GM12878 (cell line): ENCODE measurements around the gene ANP32B. TPM values are rescaled to one million over a fixed set of nuclear protein-coding genes. Genes with fewer than 3 reads are reported as not detected.
"Not testable (repeated sequence)": the region's sequence is repeated elsewhere in the genome, so short reads cannot be mapped to it uniquely, and the experiment has no call there.

Source experiments
- ATAC-seq: fragments of 200-7000 bp; cut with Tn5 transposase; 3 replicates; pipeline ENCODE4 v1.9.1; 2020; ENCODE audit warnings: mild to moderate bottlenecking, moderate library complexity
- BruUV-seq: library from RNA; stranded (reverse); fragments of 400-500 nt; replicated peaks from 2 replicates; lab custom pipeline; 2021; lab: Mats Ljungman, UMichigan
- CTCF ChIA-PET: fragments of 300-600 bp; sonication (Branson Sonifier 250); formaldehyde crosslinking; extraction: SDS; loops from one replicate; lab custom pipeline; 2021; ENCODE audit warnings: inconsistent platforms; lab: Yijun Ruan, JAX
- POLR2A ChIA-PET: fragments of 350-600 bp; formaldehyde crosslinking; extraction: SDS; loops from one replicate; lab custom pipeline; 2021; ENCODE audit warnings: inconsistent platforms; lab: Charles Lee
- RAD21 ChIA-PET: fragments of 300-600 bp; sonication (Branson Sonifier 250); formaldehyde crosslinking; loops from one replicate; lab custom pipeline; 2023; ENCODE audit warnings: antibody characterized with exemption; ENCODE audit not compliant: unreplicated experiment; lab: Charles Lee
- SMC1A ChIA-PET: fragments of 300-600 bp; sonication (Branson Sonifier 250); formaldehyde crosslinking; loops from one replicate; lab custom pipeline; 2023; ENCODE audit not compliant: unreplicated experiment, uncharacterized antibody; lab: Charles Lee
- DNase-seq: peaks from one replicate; pipeline ENCODE4 v3.0.0-alpha.2; 2011; ENCODE audit warnings: low read depth, low spot score
- FAIRE-seq: peaks from 3 replicates; lab custom pipeline; 2011; peaks lifted over from hg19 to GRCh38; lab: Jason Lieb, UNC
- H2AFZ ChIP-seq: 2 replicates; pipeline ENCODE4 v1.6.0; 2011; ENCODE audit warnings: low read depth, low read length, control low read depth; ENCODE audit not compliant: control insufficient read depth
- H3K27ac ChIP-seq: 2 replicates; pipeline ENCODE4 v1.5.1; 2011; ENCODE audit warnings: control low read depth; ENCODE audit not compliant: control insufficient read depth, insufficient read depth
- H3K27me3 ChIP-seq, 2 experiments: replicated peaks in 1 of 2; 2 replicates each; pipeline versions ENCODE4 v1.6.0 to v1.6.1; 2011; ENCODE audit warnings: low read length in 1 of 2; ENCODE audit not compliant: control insufficient read depth in 2 of 2, insufficient read depth in 2 of 2
- H3K36me3 ChIP-seq, 2 experiments: 2 replicates each; pipeline ENCODE4 v1.5.1; 2011; ENCODE audit warnings: low read length in 1 of 2; ENCODE audit not compliant: control insufficient read depth in 2 of 2, insufficient read depth in 2 of 2
- H3K4me1 ChIP-seq: 2 replicates; pipeline ENCODE4 v1.6.1; 2011; ENCODE audit warnings: mild to moderate bottlenecking, low read length, moderate library complexity, mixed read lengths; ENCODE audit not compliant: control insufficient read depth, insufficient read depth
- H3K4me2 ChIP-seq: 2 replicates; pipeline ENCODE4 v1.6.0; 2011; ENCODE audit warnings: control low read depth; ENCODE audit not compliant: control insufficient read depth, insufficient read depth
- H3K4me3 ChIP-seq: fragments of 200-600 bp; sonication (generic); 2 replicates; pipeline ENCODE4 v1.5.1; 2016
- H3K79me2 ChIP-seq: 2 replicates; pipeline ENCODE4 v1.6.0; 2011; ENCODE audit warnings: low read length; ENCODE audit not compliant: control insufficient read depth, insufficient read depth
- H3K9ac ChIP-seq: 2 replicates; pipeline ENCODE4 v1.8.0; 2011; ENCODE audit warnings: low read length, control low read depth, mixed read lengths; ENCODE audit not compliant: control insufficient read depth, insufficient read depth
- H3K9me3 ChIP-seq: replicated peaks from 3 replicates; pipeline ENCODE4 v1.5.1; 2011; ENCODE audit warnings: mild to moderate bottlenecking, low read length; ENCODE audit not compliant: control insufficient read depth, insufficient read depth
- H4K20me1 ChIP-seq: 2 replicates; pipeline ENCODE4 v1.6.0; 2011; ENCODE audit not compliant: control insufficient read depth, insufficient read depth
- CBFB ChIP-seq: IDR thresholded peaks from 2 replicates; pipeline ENCODE4 v1.6.1; 2016; ENCODE audit warnings: antibody characterized with exemption, low read depth
- CHD4 ChIP-seq: fragments of 200-600 bp; sonication (generic); IDR thresholded peaks from 2 replicates; pipeline ENCODE4 v1.6.1; 2016; ENCODE audit warnings: mild to moderate bottlenecking
- FOS ChIP-seq: IDR thresholded peaks from 3 replicates; pipeline ENCODE4 v1.6.1; 2011; ENCODE audit warnings: borderline replicate concordance; ENCODE audit not compliant: insufficient read length; ENCODE audit errors: extremely low read depth
- FOXK2 ChIP-seq: fragments of 450-650 bp; IDR thresholded peaks from 2 replicates; pipeline ENCODE4 v1.6.1; 2017; ENCODE audit warnings: mild to moderate bottlenecking, moderate library complexity
- HDAC6 ChIP-seq: fragments of 200-600 bp; sonication (generic); IDR thresholded peaks from one replicate; pipeline ENCODE4 v1.8.0; 2017; ENCODE audit warnings: antibody characterized with exemption; ENCODE audit not compliant: unreplicated experiment
- IKZF1 ChIP-seq: fragments of 450-650 bp; conservative IDR thresholded peaks from 2 replicates; pipeline ENCODE4 v1.6.1; 2017; ENCODE audit warnings: antibody characterized with exemption, mild to moderate bottlenecking
- RAD21 ChIP-seq: IDR thresholded peaks from 2 replicates; pipeline ENCODE4 v1.6.1; 2011; ENCODE audit warnings: mild to moderate bottlenecking, low read depth, low read length, moderate library complexity; ENCODE audit not compliant: insufficient read depth
- ZBED1 ChIP-seq: IDR thresholded peaks from 2 replicates; pipeline ENCODE4 v1.6.1; 2016; ENCODE audit warnings: borderline replicate concordance
- WGBS: methylation state at CpG from one replicate; pipeline ENCODE4 v1.1.6; 2016; ENCODE audit warnings: low lambda C conversion rate; ENCODE audit not compliant: insufficient replicate concordance, insufficient coverage; ENCODE audit errors: missing lambda C conversion rate; 5-methylcytosine and 5-hydroxymethylcytosine counted together
- in situ Hi-C: fragments of 300-500 bp; cut with MboI; formaldehyde crosslinking; loops from 9 replicates; pipeline ENCODE4 v1.14.3; 2018; ENCODE audit warnings: mixed read lengths
- intact Hi-C: fragments of 100-400 bp; cut with micrococcal nuclease; formaldehyde crosslinking; loops from one replicate; pipeline ENCODE4 v1.14.2; 2022; ENCODE audit not compliant: unreplicated experiment
- polyA plus RNA-seq, 11 experiments: library from polyadenylated mRNA; depleted of rRNA in 4 of 11; unstranded in 6 of 11; stranded (reverse) in 5 of 11; fragments of >200 nt; fragmentation: Nextera tagmentation in 4 of 11; fragmentation: Illumina TruSeq in 1 of 11; extraction: Ambion mirVana in 4 of 11; extraction: Trizol in 1 of 11; gene quantifications; 1 replicate in 1 of 11; 2 replicates in 10 of 11; pipeline versions ENCODE4 v1.2.1 to v1.2.3, GENCODE V29; 2011 to 2016; ENCODE audit warnings: inconsistent platforms in 2 of 11, missing spikeins in 2 of 11, low read depth in 1 of 11
- total RNA-seq, 4 experiments: library from RNA; depleted of rRNA in 3 of 4; stranded (reverse); fragments of >200 nt in 3 of 4; fragmentation: Illumina TruSeq in 1 of 4; extraction: Trizol in 1 of 4; gene quantifications; 2 replicates each; pipeline versions ENCODE4 v1.2.1 to v1.2.3, GENCODE V29; 2013 to 2021
- TF ChIP-seq, protein P1 (sequence below): IDR thresholded peaks from 2 replicates; pipeline ENCODE4 v1.6.1; 2012; ENCODE audit warnings: low read depth, low read length, improper control_type of control experiment
- TF ChIP-seq, protein P2 (sequence below): fragments of 450-650 bp; IDR thresholded peaks from 2 replicates; pipeline ENCODE4 v1.6.1; 2017; ENCODE audit warnings: mild to moderate bottlenecking, low read depth, inconsistent platforms; ENCODE audit not compliant: poor library complexity, severe bottlenecking

ANP32B gene
- total and polyA plus RNA-seq, 10 of the 15 experiments (the other 5 are each of a cell fraction or from before 2014, with no cell fraction given) = 24.5 to 419 (median 171) TPM

DNA sequence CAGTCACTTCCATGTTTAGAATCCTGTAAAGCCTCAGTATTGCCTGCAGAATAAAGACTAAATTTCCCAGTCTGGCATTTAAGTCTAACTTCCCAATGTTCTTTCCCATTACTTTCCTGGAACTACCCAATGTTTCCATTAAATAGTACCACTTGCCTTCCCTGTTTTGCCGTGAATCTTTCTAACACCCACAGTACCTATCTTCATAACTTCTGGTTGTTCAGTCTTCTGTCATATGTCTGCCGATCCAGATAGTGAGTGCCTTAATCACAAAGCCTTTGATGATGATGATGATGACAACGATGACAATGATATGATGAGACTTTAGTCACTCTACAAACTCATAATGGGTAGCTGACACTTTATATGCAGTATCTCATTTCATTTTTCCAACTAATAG, 38.5 kb upstream of the ANP32B start:
- DNase-seq (no peak), FAIRE-seq (no peak), ATAC-seq (no peak)
- H2AFZ ChIP-seq = no peak overlapping the region
- SMC1A ChIA-PET = interaction anchor here (0.6 to 0.7 kb wide), 2 partner anchors 27 to 66 kb away, joined by 3 read pairs; no protein-coding TSS in a partner anchor
- no peak for TF ChIP-seq FOXK2
- no peak for TF ChIP-seq ZBED1
- TF ChIP-seq, protein P1, sequence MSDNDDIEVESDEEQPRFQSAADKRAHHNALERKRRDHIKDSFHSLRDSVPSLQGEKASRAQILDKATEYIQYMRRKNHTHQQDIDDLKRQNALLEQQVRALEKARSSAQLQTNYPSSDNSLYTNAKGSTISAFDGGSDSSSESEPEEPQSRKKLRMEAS = no peak
- TF ChIP-seq CBFB = no peak
- TF ChIP-seq, protein P2, sequence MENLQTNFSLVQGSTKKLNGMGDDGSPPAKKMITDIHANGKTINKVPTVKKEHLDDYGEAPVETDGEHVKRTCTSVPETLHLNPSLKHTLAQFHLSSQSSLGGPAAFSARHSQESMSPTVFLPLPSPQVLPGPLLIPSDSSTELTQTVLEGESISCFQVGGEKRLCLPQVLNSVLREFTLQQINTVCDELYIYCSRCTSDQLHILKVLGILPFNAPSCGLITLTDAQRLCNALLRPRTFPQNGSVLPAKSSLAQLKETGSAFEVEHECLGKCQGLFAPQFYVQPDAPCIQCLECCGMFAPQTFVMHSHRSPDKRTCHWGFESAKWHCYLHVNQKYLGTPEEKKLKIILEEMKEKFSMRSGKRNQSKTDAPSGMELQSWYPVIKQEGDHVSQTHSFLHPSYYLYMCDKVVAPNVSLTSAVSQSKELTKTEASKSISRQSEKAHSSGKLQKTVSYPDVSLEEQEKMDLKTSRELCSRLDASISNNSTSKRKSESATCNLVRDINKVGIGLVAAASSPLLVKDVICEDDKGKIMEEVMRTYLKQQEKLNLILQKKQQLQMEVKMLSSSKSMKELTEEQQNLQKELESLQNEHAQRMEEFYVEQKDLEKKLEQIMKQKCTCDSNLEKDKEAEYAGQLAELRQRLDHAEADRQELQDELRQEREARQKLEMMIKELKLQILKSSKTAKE = no peak
- TF ChIP-seq CHD4 = no peak
- no peak for TF ChIP-seq HDAC6
- TF ChIP-seq FOS = no peak
- no peak for TF ChIP-seq RAD21
- TF ChIP-seq IKZF1 = no peak
- in situ Hi-C loops = no loop called here
- RAD21 ChIA-PET = no interaction called here
- H3K4me1 ChIP-seq = no peaks in the 10 kb centered on the region
- no peak overlapping the region for H3K27ac ChIP-seq
- intact Hi-C loops = no loop called here
- H4K20me1 ChIP-seq = no peaks in the 10 kb centered on the region
- no peak overlapping the region for H3K9ac ChIP-seq
- POLR2A ChIA-PET = no interaction called here
- H3K4me2 ChIP-seq = no peak overlapping the region
- BruUV-seq = no TSS peak
- H3K27me3 ChIP-seq = no peaks in the 10 kb centered on the region
- H3K9me3 ChIP-seq = no peaks in the 10 kb centered on the region
- H3K79me2 ChIP-seq = no peaks in the 10 kb centered on the region
- WGBS = 44% methylated on average over 3 of the region's 3 CpGs
- no peaks in the 10 kb centered on the region for H3K36me3 ChIP-seq
- no peak overlapping the region for H3K4me3 ChIP-seq
- CTCF ChIA-PET = interaction anchor here (0.6 to 1.7 kb wide), 2 partner anchors 21 to 184 kb away, joined by 4 to 11 read pairs; no protein-coding TSS in a partner anchor

DNA sequence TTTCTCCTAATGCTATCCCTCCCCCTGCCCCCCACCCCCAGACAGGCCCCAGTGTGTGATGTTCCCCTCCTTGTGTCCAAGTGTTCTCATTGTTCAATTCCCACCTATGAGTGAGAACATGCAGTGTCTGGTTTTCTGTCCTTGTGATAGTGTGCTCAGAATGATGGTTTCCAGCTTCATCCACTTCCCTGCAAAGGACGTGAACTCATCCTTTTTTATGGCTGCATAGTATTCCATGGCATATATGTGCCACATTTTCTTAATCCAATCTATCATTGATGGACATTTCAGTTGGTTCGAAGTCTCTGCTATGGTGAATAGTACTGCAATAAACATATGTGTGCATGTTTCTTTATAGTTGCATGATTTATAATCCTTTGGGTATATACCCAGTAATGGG, 37.7 kb upstream of the ANP32B start:
- SMC1A ChIA-PET, H2AFZ ChIP-seq, in situ Hi-C loops, FAIRE-seq, H3K4me3 ChIP-seq, H3K9me3 ChIP-seq, H3K79me2 ChIP-seq, H3K27ac ChIP-seq, DNase-seq, H3K4me1 ChIP-seq, intact Hi-C loops, BruUV-seq, ATAC-seq, H3K27me3 ChIP-seq, H4K20me1 ChIP-seq, H3K4me2 ChIP-seq, H3K9ac ChIP-seq, POLR2A ChIA-PET, H3K36me3 ChIP-seq, RAD21 ChIA-PET: not testable (repeated sequence)
- WGBS = 4% methylated on average over 2 of the region's 2 CpGs
- CTCF ChIA-PET = interaction anchor here (1.7 kb wide), 1 partner anchor 22 kb away, joined by 11 read pairs; no protein-coding TSS in a partner anchor
